HepG2 (cell line): ENCODE results near the gene MAP1LC3B. TPM values are rescaled to one million over a fixed set of nuclear protein-coding genes. Genes with fewer than 3 reads are reported as not detected.

Experiments
- AGO1 ChIP-seq: fragments of 200-400 bp; formaldehyde crosslinking; IDR thresholded peaks from 2 replicates; pipeline ENCODE4 v1.6.1; 2017; ENCODE audit warnings: mild to moderate bottlenecking, low read depth, low read length, moderate library complexity; ENCODE audit not compliant: poor library complexity, severe bottlenecking
- GABPA ChIP-seq, 2 experiments: IDR thresholded peaks; 2 replicates each; pipeline ENCODE4 v1.6.1; 2011 to 2016; ENCODE audit warnings: low read depth in 2 of 2, low read length in 1 of 2, missing biosample characterization in 1 of 2, missing genetic modification characterization in 1 of 2
- MAFF ChIP-seq: IDR thresholded peaks from 2 replicates; pipeline ENCODE4 v1.6.1; 2011; ENCODE audit warnings: low read depth, low read length, improper control_type of control experiment
- MYNN ChIP-seq: sonication (generic); formaldehyde crosslinking; IDR thresholded peaks from 2 replicates; pipeline ENCODE4 v1.4.0; 2020; ENCODE audit warnings: mild to moderate bottlenecking, low read depth, missing genetic modification reagents
- NPAS2 ChIP-seq: sonication (generic); formaldehyde crosslinking; IDR thresholded peaks from 2 replicates; pipeline ENCODE4 v1.8.0; 2022; ENCODE audit warnings: mild to moderate bottlenecking, missing genetic modification reagents, borderline replicate concordance
- U2AF2 ChIP-seq: fragments of 200-400 bp; formaldehyde crosslinking; IDR thresholded peaks from 2 replicates; pipeline ENCODE4 v1.6.1; 2017; ENCODE audit warnings: low read depth, mild to moderate bottlenecking, low read length
- ZBTB10 ChIP-seq: sonication (generic); formaldehyde crosslinking; IDR thresholded peaks from 2 replicates; pipeline ENCODE4 v1.4.0; 2020; ENCODE audit warnings: missing genetic modification reagents, borderline replicate concordance
- ZFP62 ChIP-seq: sonication (generic); formaldehyde crosslinking; IDR thresholded peaks from 2 replicates; pipeline ENCODE4 v1.4.0; 2020; ENCODE audit warnings: missing genetic modification reagents
- ZHX2 ChIP-seq, 2 experiments: sonication (generic) in 1 of 2; formaldehyde crosslinking in 1 of 2; IDR thresholded peaks; 2 replicates each; pipeline versions ENCODE4 v1.6.1 to v1.9.0; 2014 to 2022; ENCODE audit warnings: antibody characterized with exemption in 1 of 2, borderline replicate concordance in 1 of 2, inconsistent platforms in 1 of 2, low read depth in 1 of 2, missing genetic modification reagents in 1 of 2
- ZNF138 ChIP-seq: sonication (generic); formaldehyde crosslinking; IDR thresholded peaks from 2 replicates; pipeline ENCODE4 v1.5.0; 2020; ENCODE audit warnings: mild to moderate bottlenecking, low read depth, missing genetic modification reagents
- ZNF367 ChIP-seq: sonication (generic); formaldehyde crosslinking; IDR thresholded peaks from 2 replicates; pipeline ENCODE4 v1.4.0; 2020; ENCODE audit warnings: missing genetic modification reagents, borderline replicate concordance
- ZNF441 ChIP-seq: sonication (generic); formaldehyde crosslinking; IDR thresholded peaks from 2 replicates; pipeline ENCODE4 v1.7.0; 2021; ENCODE audit warnings: missing genetic modification reagents, borderline replicate concordance
- ZNF562 ChIP-seq: sonication (generic); formaldehyde crosslinking; IDR thresholded peaks from 2 replicates; pipeline ENCODE4 v1.8.0; 2022; ENCODE audit warnings: missing genetic modification reagents, borderline replicate concordance
- polyA plus RNA-seq, 8 experiments: library from polyadenylated mRNA; depleted of rRNA in 3 of 8; stranded (reverse) in 7 of 8; unstranded in 1 of 8; fragments of >200 nt; fragmentation: Illumina TruSeq in 4 of 8; extraction: Trizol in 4 of 8; gene quantifications; 2 replicates each; pipeline versions ENCODE4 v1.2.1 to v1.2.3, GENCODE V29; 2011 to 2016; ENCODE audit warnings: low read depth in 4 of 8, missing spikeins in 1 of 8, mixed read lengths in 1 of 8; ENCODE audit not compliant: insufficient read depth in 1 of 8
- total RNA-seq, 5 experiments: library from RNA; depleted of rRNA; stranded (reverse); fragments of >200 nt; fragmentation: Illumina TruSeq; extraction: Trizol; gene quantifications; 2 replicates each; pipeline ENCODE4 v1.2.3, GENCODE V29; 2016; ENCODE audit warnings: low read depth in 1 of 5
- TF ChIP-seq, protein P1 (sequence below): sonication (generic); formaldehyde crosslinking; conservative IDR thresholded peaks from 2 replicates; pipeline ENCODE4 v1.8.0; 2022; ENCODE audit warnings: low read depth, missing genetic modification reagents
- TF ChIP-seq, protein P2 (sequence below): sonication (generic); formaldehyde crosslinking; IDR thresholded peaks from 2 replicates; pipeline ENCODE4 v1.8.1; 2023; ENCODE audit warnings: mild to moderate bottlenecking, moderate library complexity, missing genetic modification reagents

Gene MAP1LC3B
- total and polyA plus RNA-seq, 2 of the 13 experiments (the other 11 are each of a cell fraction or from before 2014, with no cell fraction given) = 15.7 to 37.4 TPM

GRCh38 chr16:87382023-87382785 lies 9.9 kb upstream of the MAP1LC3B start (continued):
- TF ChIP-seq ZBTB10 (peak; percentile 84; the same call in 1 of the 2 replicates), ZFP62 (CRISPR knock-in tag) (0 out of 2 replicates have a peak, but pooled peaks have one; percentile 60), AGO1 (no peak), ZHX2 (IDR thresholded peaks at IDR 0.05; ENCODE audit: low read depth) (peak; percentile 64), ZHX2 (CRISPR knock-in tag; IDR thresholded peaks at IDR 0.05; ENCODE audit: borderline replicate concordance) (peak; percentile 82; the same call in 1 of the 2 replicates), ZNF441 (CRISPR knock-in tag) (peak; percentile 37; the same call in 1 of the 2 replicates), MYNN (CRISPR knock-in tag) (no peak), ZNF562 (CRISPR knock-in tag) (no peak), NPAS2 (CRISPR knock-in tag) (no peak), ZNF138 (peak; percentile 64; the same call in 1 of the 2 replicates), GABPA (IDR thresholded peaks at IDR 0.05; ENCODE audit: low read depth, low read length) (no peak), GABPA (CRISPR knock-in tag; IDR thresholded peaks at IDR 0.05; ENCODE audit: low read depth) (peak; percentile 52; the same call in 1 of the 2 replicates), ZNF367 (CRISPR knock-in tag) (peak; percentile 73; the same call in 1 of the 2 replicates), U2AF2 (no peak), MAFF (peak; percentile 24; the same call in 1 of the 2 replicates)
- TF ChIP-seq, protein P1, sequence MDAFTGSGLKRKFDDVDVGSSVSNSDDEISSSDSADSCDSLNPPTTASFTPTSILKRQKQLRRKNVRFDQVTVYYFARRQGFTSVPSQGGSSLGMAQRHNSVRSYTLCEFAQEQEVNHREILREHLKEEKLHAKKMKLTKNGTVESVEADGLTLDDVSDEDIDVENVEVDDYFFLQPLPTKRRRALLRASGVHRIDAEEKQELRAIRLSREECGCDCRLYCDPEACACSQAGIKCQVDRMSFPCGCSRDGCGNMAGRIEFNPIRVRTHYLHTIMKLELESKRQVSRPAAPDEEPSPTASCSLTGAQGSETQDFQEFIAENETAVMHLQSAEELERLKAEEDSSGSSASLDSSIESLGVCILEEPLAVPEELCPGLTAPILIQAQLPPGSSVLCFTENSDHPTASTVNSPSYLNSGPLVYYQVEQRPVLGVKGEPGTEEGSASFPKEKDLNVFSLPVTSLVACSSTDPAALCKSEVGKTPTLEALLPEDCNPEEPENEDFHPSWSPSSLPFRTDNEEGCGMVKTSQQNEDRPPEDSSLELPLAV = no peak
- TF ChIP-seq, protein P2, sequence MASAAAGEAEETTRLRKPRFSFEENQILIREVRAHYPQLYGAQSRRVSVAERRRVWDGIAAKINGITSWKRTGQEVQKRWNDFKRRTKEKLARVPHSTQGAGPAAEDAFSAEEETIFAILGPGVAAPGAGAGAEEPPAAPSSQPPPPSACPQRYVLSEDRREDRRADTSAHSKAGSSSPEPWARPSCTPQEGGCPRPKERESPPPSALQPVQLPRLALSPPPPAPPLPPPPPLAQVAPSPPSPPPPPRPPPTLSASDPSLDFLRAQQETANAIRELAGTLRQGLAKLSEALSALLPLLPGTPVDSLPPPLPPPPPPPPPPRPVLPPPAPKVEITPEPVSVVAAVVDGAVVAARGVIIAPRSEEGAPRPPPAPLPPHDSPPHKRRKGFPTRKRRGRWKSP = peak; percentile 75; the same call in 1 of the 2 replicates
